A673 (cell line): ENCODE measurements around the gene DCUN1D3. TPM values are rescaled to one million over a fixed set of nuclear protein-coding genes. Genes with fewer than 3 reads are reported as not detected.

ENCODE experiments used
- BruUV-seq: library from RNA; stranded (reverse); fragments of 400-500 nt; replicated peaks from 2 replicates; lab custom pipeline; 2021; lab: Mats Ljungman, UMichigan
- CTCF ChIA-PET: fragments of 300-600 bp; sonication (Branson Sonifier 250); formaldehyde crosslinking; loops from one replicate; lab custom pipeline; 2022; ENCODE audit warnings: antibody characterized with exemption; lab: Charles Lee
- POLR2A ChIA-PET: fragments of 300-600 bp; sonication (Branson Sonifier 250); formaldehyde crosslinking; loops from one replicate; lab custom pipeline; 2022; ENCODE audit warnings: antibody characterized with exemption; ENCODE audit not compliant: low non-redundant PET; lab: Charles Lee
- DNase-seq: peaks from one replicate; pipeline ENCODE4 v3.0.0-alpha.2; 2015; ENCODE audit warnings: low spot score
- H3K27ac ChIP-seq: fragments of 200-600 bp; sonication (generic); 2 replicates; pipeline ENCODE4 v1.5.1; 2016; ENCODE audit warnings: mixed run types, low read depth, mild to moderate bottlenecking, mixed read lengths, antibody characterized with exemption, low read length; ENCODE audit not compliant: poor library complexity, severe bottlenecking
- H3K27me3 ChIP-seq: fragments of 200-600 bp; sonication (generic); replicated peaks from 2 replicates; pipeline ENCODE4 v1.6.1; 2017; ENCODE audit warnings: mixed run types, low read depth, mild to moderate bottlenecking, mixed read lengths, antibody characterized with exemption, low read length; ENCODE audit not compliant: insufficient read depth, poor library complexity
- H3K36me3 ChIP-seq: fragments of 200-600 bp; sonication (generic); 2 replicates; pipeline ENCODE4 v1.6.1; 2016; ENCODE audit warnings: mixed run types, mild to moderate bottlenecking, mixed read lengths, antibody characterized with exemption, low read length; ENCODE audit not compliant: insufficient read depth, poor library complexity, severe bottlenecking
- H3K4me1 ChIP-seq: fragments of 200-600 bp; sonication (generic); 2 replicates; pipeline ENCODE4 v1.6.1; 2017; ENCODE audit warnings: mixed run types, mild to moderate bottlenecking, mixed read lengths, antibody characterized with exemption, low read length; ENCODE audit not compliant: insufficient read depth, poor library complexity, severe bottlenecking
- H3K4me3 ChIP-seq: fragments of 200-600 bp; sonication (generic); 2 replicates; pipeline ENCODE4 v1.5.1; 2016; ENCODE audit warnings: low read depth, mixed run types, mild to moderate bottlenecking, mixed read lengths, low read length; ENCODE audit not compliant: poor library complexity, severe bottlenecking
- H3K9me3 ChIP-seq: fragments of 200-600 bp; sonication (generic); 2 replicates; pipeline ENCODE4 v1.6.1; 2016; ENCODE audit warnings: mixed run types, low read depth, mild to moderate bottlenecking, mixed read lengths, antibody characterized with exemption, low read length; ENCODE audit not compliant: poor library complexity, severe bottlenecking
- EZH2 ChIP-seq: fragments of 200-600 bp; sonication (generic); IDR thresholded peaks from 2 replicates; pipeline ENCODE4 v1.6.1; 2017; ENCODE audit warnings: borderline replicate concordance, low read depth, mild to moderate bottlenecking, mixed read lengths, antibody characterized with exemption, low read length; ENCODE audit not compliant: poor library complexity, severe bottlenecking
- intact Hi-C: fragments of 100-400 bp; cut with micrococcal nuclease; formaldehyde crosslinking; loops from one replicate; pipeline ENCODE4 v1.10.0; 2022; ENCODE audit not compliant: unreplicated experiment
- total RNA-seq: library from RNA; stranded (reverse); gene quantifications from 2 replicates; pipeline ENCODE4 v1.2.3, GENCODE V29; 2021
- TF ChIP-seq, protein P1 (sequence below): fragments of 300-800, 200-600 bp; sonication (generic); conservative IDR thresholded peaks from 2 replicates; pipeline ENCODE4 v1.5.1; 2017; ENCODE audit warnings: low read depth, mild to moderate bottlenecking, antibody characterized with exemption, low read length, moderate library complexity, mixed read lengths

DCUN1D3 gene
- total RNA-seq, 1 experiment from 2014 or later = 12.4 TPM

DNA sequence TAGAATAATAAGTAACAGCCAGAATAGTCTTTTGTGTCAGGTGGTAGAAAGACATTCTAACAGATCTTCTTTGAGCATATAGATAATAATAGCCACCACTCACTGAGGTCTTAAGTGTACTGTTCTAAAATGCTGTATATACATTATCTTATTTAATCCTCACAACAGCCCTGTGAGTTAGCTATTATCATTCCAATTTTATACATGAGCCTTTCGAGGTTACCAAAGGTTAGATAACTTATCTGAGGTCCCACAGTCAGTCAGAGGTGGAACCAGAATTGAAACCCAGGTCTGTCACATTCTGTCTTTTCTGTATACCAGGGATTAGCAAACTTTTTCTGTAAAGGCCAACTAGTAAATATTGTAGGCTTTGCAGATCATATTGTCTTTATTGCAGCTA lies 70.6 kb downstream of the DCUN1D3 start:
- POLR2A ChIA-PET = no interaction called here
- TF ChIP-seq, protein P1, sequence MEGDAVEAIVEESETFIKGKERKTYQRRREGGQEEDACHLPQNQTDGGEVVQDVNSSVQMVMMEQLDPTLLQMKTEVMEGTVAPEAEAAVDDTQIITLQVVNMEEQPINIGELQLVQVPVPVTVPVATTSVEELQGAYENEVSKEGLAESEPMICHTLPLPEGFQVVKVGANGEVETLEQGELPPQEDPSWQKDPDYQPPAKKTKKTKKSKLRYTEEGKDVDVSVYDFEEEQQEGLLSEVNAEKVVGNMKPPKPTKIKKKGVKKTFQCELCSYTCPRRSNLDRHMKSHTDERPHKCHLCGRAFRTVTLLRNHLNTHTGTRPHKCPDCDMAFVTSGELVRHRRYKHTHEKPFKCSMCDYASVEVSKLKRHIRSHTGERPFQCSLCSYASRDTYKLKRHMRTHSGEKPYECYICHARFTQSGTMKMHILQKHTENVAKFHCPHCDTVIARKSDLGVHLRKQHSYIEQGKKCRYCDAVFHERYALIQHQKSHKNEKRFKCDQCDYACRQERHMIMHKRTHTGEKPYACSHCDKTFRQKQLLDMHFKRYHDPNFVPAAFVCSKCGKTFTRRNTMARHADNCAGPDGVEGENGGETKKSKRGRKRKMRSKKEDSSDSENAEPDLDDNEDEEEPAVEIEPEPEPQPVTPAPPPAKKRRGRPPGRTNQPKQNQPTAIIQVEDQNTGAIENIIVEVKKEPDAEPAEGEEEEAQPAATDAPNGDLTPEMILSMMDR = no peak
- TF ChIP-seq EZH2 = no peak
- Histone ChIP-seq H3K9me3 (no peaks in the 10 kb centered on the region), H3K27me3 (no peaks in the 10 kb centered on the region), H3K4me3 (no peak overlapping the region), H3K36me3 (peaks cover 26% of the 10 kb centered on the region), H3K27ac (no peak overlapping the region), H3K4me1 (no peaks in the 10 kb centered on the region)
- intact Hi-C loops = no loop called here
- CTCF ChIA-PET = no interaction called here
- no TSS peak for BruUV-seq
- no peak for DNase-seq

DNA sequence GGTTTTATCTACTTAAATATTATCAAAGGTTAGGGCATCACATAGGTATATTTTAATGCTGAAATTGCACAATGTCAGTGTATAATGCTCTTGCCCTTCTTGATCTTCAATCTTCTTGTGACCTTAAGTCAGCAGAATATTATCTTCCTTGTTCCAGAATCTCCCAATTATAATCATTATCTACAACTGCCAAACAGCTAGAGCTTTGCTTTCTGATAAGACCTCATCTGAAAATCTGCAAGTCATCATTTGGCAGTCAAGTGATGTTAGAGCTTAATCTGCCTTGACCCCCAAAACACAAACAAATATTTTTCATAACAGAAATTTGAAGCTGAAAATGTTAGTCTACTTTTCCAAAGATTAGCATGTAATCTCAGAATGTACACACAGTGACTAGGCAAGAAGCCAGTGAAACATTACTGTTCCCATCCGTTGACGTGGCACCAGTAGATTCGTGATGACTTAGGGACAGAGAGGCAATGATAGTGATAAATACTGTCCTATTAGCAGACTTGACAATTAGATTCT lies 74.1 kb downstream of the DCUN1D3 start:
- Histone ChIP-seq H3K27ac (no peak overlapping the region), H3K4me1 (no peaks in the 10 kb centered on the region), H3K36me3 (peaks cover 34% of the 10 kb centered on the region), H3K4me3 (no peak overlapping the region), H3K9me3 (no peaks in the 10 kb centered on the region), H3K27me3 (no peaks in the 10 kb centered on the region)
- DNase-seq = no peak
- TF ChIP-seq EZH2 = no peak
- TF ChIP-seq, protein P1 = no peak
- BruUV-seq = no TSS peak
- intact Hi-C loops = no loop called here
- ChIA-PET POLR2A (no interaction called here), CTCF (no interaction called here)

- DNase-seq = no peak
- BruUV-seq = no TSS peak
- no peaks in the 10 kb centered on the region for H3K4me1 ChIP-seq
- intact Hi-C loops = no loop called here
- H3K36me3 ChIP-seq = peaks cover 28% of the 10 kb centered on the region
- POLR2A ChIA-PET = no interaction called here
- no peak overlapping the region for H3K4me3 ChIP-seq
- CTCF ChIA-PET = no interaction called here
- TF ChIP-seq EZH2 = no peak
- TF ChIP-seq, protein P1 = no peak
- H3K9me3 ChIP-seq = no peaks in the 10 kb centered on the region
- no peak overlapping the region for H3K27ac ChIP-seq
- H3K27me3 ChIP-seq = no peaks in the 10 kb centered on the region
These were observed 77.4 kb downstream of the DCUN1D3 start for GRCh38 chr16:20822521-20823325.
